SH-SY5Y (cell line): ENCODE data around the gene PICK1.

ENCODE experiments used
- GATA2 ChIP-seq: IDR thresholded peaks from 2 replicates; pipeline ENCODE4 v1.6.1; 2011; ENCODE audit warnings: mild to moderate bottlenecking, low read depth, low read length
- GATA3 ChIP-seq: IDR thresholded peaks from 2 replicates; pipeline ENCODE4 v1.6.1; 2011; ENCODE audit warnings: low read depth, mild to moderate bottlenecking, low read length, moderate library complexity

GRCh38 chr22:38038426-38038825 lies 18.8 kb upstream of the PICK1 start:
- no peak for TF ChIP-seq GATA3
- TF ChIP-seq GATA2: no peak
